GM21390 (cell line): Measurements from ENCODE around the gene CMIP.
"Not testable (repeated sequence)": the region's sequence is repeated elsewhere in the genome, so short reads cannot be mapped to it uniquely, and the experiment has no call there.

Experiments
- ATAC-seq: cut with Tn5 transposase; IDR thresholded peaks from one replicate; pipeline ENCODE4 v1.9.1; 2021; ENCODE audit not compliant: unreplicated experiment

The CMIP gene

DNA sequence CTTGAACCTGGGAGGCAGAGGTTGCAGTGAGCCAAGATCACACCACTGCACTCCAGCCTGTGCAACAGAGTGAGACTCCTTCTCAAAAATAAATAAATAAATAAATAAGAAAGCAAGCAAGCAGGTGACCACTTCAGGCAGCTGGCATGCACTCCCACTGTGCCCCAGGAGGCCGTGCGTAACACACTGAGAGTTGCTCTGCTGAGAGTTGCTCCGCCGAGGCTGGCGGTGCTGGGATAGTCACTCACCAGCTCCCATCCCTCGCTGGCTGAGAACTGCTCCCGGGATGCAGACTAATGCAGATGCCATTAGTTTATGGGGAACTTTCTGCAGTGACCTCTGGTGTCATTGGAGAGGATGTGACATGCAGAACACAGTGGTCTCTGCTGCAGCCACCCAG, 228.8 kb downstream of the CMIP start:
- ATAC-seq: no peak

DNA sequence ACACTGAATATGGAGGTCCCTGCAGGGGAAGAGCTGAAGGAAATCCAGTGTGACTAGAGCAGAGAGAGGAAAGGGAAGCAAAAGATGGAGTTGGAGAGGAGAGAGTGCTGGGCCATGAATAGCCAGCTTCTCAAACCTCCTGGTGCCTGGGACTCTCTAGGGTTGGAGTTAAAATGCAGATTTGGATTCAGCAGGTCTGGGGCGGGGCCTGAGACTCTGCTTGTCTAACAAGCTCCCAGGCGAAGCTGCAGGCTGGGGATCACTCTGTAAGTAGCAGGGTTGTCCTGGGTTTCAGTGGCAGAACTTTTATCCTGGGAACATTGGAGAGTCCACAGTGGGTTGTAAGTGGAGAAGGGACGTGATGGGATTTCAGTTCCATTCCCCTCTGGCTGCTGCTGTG, 231.1 kb downstream of the CMIP start:
- ATAC-seq: no peak

DNA sequence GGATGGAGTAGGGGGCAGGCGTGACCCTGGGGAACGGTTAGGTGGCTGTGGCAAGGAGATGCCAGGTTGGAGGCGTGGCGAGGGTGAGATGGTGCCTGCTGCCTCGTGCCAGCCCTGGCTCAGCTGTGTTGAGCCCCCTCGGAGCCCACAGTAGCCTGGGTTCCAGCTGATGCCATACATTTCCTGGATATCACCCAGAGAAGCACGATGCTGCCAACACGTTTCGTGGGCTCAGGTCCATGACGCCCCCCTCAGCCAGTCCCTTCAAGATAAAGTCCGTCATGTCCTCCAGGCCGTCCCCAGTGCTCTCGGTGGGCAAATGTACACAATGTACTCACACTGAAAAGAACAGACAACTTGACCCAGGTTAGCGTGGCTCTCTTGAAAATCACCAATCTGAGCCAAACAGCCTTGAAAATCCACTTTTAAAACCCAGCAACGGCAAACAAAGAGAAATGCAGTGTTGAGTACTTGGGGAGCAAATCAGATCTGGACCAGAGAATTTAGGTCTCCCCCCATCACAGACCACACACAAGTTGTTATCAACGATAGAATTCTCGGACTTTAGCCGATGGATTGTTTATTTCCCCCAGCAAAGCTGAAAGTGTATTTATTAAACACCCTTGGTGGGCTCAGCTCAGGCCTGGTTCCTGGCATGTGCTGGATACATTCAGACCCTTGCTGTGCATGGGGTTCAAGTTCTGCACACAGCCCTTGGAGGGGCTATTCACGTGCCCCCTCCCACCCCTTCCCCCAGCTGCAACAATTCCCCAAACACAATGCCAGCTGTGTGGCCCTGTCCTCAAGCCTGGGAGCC, 231.7 kb downstream of the CMIP start:
- no peak for ATAC-seq

DNA sequence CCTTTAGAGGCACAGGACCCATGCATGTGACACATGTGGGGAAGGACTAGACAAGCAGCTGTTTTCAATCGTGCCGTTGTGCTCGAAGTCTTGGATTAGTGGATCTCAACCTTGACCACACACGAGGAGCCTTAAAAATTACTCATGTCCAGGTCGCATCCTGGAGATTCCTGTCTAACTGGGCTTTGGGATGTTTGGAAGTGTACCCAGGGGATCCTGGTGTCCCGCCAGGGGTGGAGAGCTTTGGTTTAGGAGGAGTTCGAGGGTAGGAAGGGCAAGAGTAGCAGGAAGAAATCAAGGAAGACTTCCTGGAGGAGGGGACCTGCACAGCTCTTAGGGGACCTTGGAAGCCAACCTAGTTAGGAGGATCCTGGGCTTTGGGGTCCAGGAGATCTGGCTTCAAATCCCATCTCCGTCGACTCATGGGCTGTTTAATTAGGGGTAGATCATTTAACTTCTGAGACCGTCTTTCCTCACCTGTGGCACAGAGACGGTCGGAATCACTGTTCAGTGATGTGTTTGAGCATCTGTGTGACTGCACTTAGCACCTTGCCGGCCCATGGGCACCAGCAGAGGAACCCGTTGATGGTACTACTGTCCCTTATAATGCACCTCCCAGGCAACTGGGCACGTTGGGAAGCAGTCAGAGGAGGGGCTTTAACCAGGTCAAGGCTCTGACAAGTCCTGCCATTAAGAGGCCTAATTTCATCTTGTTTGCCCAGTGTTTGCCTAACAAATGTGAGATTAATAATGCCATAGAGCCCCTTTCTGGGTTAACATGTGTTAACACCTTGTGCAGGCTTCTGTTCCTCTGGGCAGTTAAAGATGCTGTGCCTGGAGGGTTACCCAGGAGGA, 232.5 kb downstream of the CMIP start:
- ATAC-seq: no peak

DNA sequence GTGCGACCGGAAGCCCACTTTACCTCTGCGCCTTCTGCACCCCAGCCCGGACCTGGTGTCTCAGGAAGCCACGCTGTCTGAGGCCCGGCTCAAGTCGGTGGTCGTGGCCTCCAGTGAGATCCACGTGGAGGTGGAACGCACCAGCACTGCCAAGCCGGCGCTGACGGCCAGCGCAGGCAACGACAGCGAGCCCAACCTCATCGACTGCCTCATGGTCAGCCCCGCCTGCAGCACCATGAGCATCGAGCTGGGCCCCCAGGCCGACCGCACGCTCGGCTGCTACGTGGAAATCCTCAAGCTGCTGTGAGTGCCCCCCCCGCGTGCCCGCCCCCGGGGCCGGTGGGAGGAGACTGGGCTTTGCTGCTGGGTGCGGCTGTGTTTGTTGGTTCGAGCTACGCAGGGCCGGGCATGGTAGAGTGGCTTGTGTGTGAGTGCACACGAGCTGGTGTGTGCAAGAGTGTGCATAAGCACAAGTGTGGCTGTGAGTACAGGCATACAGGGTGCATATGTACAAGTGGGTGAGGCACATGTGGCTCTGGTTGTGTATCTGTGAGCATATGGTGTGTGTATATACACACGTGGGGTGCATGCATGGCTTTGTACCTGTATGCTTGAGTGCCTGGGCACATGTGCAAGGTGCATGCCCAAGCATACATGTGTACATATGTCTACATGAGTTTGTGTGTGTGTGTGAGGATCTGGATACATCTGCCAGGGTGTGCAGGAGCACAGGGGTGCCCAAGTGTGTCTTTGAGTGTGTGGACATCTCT, 233.9 kb downstream of the CMIP start:
- no peak for ATAC-seq

DNA sequence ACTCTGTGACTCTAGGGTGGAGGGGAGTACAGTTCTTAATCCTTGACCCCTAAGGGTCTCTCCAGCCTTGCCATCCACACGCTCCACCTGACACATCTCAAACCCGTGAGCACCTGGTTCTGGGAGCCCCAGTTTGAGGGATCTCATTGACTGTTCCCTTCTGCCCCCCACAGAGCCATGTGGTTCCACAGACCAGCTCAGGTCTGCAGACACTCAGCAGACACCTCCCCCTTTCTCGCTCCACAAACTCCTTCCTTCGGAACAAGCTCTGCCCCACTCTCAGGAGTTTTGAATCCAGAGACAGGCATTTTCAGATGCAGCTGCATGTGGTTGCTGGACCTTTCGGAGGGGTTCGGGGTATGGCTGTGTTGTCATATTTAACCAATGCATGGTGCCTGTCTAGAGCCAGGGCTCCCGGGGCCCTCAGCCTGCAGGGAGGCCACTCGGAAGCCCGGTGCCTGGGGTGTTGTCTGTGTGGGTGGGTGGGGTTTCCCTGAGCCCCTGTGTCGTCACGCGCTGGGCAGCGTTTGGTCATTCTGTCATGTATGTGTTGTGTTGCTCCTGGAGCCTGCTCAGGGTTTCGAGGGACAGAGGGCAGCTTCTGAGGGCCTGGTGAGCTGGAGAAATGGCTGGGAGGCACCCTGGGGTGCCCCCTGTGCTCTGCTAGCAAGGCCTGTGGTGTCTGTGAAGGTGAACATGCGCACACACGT, 235.3 kb downstream of the CMIP start:
- ATAC-seq: no peak

DNA sequence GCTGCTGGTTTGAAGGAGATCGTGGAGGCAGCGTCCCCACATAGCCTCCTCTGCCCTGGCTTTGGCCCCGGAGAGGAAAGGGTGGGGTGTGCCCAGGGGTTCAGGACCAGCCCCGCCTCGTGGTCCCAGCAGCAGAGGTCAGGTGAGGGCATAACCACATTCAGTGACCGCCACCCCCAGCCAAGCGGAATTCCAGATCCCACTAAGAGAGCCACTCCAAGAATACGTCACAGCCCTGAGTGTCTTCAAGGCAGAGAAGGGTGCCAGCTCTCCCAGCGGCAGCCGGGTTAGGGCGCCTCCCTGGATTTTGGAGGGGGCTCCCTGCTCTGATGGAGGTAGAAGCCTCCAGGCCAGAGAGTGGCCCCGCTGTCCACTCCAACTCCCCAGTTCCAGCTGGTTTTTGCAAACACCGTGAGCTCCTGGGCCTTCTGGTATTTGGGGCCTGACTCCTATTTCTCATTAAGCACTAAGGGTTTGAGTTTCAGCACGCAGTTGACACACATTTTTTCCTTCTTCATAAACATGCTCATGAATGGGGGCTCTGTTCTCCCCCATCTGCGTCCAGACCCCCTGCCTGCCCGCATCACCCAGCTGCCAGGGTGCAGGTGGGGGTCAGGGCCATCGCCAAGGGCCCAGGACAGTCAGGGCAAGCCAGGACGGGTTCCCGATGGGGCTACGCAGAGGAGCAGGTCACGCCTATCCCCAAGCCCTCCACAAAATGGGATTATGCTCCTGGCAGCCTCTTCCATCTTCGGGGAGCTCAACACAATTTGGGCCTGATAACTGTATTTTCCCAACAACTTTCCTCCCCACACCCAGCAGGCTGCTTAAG, 236.1 kb downstream of the CMIP start:
- no peak for ATAC-seq

DNA sequence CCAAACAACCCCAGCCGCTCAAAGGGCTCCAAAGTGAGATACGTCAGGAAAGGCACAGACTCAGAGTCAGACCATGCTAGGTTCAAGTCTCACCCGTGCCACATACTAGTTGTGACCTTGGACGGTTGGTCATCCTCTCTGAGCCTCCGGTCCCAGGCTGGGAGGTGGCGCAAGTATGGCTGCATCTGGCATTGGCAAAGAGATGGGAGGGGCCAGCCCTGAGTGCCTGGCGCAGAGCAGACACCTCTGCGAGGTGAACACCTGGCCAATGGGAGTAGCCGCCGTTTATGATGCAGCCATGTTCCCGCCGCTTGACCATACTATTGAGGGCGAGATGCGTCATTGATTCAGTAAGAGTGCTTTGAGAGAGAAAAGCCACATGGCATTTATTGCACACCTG, 236.7 kb downstream of the CMIP start:
- ATAC-seq: no peak

DNA sequence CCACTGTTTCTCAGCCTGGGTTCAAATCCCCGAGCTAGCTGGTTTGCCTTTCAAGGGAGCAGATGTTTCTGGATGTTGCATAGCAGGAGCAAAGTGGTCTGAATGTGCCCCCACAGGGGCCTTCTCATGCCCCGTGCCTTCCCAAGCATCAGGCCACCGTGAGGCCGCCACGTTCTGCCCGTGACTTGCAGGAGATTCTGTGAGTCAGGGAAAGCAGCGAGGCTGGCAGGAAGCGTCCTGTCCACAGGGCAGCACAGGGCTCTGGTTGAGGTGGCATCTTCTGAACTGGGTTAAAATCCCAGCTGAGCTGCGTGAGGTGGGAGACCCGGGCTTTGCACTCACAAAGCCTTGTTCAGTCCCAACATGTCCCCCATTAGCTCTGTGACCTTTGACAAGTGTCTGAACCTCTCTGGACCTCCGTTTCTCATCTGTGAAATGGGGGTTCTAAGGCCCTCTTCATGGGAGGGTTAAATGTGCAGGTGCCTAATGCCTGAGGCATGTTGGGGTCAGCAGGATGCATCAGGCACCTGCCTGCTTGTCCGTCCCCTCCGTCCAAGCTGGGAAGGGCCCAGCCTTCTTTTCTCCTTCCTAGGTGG, 239.7 kb downstream of the CMIP start:
- no peak for ATAC-seq

DNA sequence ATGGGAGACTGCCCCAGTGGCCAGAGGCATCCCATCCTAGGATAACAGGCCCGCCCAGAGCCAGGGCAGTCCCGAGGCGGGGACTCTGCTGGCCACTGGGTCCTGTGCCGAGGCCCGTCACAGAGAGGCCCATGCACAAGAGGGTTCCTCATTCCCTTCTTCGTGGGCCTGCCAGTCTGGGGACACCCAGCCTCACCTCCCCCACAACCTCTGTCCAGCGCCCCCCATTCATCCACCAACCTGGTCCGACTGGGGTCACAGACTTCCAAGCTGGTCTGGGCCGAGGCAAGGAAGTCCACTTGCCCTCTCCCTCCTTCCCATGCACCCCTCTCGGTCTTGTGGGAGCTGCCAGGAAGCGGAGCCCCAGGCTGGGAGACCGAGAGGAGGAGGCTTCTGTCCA, 240.3 kb downstream of the CMIP start:
- ATAC-seq: no peak

DNA sequence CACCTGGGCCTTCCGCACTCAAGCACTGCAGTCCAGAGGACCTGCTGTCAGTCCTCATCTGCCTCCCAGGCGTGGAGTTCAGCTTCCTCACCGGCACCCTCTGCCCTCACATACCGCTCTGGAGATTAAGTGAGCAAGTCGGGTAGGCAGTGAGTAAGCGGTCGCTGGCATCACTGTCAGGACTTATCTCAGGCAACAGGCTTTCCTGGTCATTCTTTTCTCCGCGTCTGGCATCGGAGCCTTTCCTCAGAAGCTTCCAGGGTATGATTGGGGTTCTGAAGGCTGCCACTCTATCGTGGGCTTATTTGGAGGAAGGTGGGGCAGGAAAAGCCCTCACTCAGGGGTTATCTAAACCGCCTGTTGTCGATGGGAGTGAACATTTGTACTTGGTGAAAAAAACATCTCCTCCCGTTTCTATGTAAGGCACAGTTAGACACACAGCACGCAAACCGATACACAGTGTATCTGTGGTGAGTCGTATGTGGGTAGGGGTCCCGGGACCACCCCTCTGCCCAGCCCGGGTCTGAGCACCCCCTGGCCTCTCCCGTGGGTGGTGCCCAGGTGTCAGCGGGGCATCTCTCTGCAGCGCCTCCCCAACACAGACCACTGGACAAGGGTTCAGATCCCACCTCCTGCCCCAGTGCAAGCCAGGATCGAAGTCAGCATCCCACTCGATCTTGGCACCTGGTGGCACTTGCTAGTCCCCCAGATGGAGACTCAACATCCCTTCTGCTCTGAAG, 242.0 kb downstream of the CMIP start:
- ATAC-seq: no peak

DNA sequence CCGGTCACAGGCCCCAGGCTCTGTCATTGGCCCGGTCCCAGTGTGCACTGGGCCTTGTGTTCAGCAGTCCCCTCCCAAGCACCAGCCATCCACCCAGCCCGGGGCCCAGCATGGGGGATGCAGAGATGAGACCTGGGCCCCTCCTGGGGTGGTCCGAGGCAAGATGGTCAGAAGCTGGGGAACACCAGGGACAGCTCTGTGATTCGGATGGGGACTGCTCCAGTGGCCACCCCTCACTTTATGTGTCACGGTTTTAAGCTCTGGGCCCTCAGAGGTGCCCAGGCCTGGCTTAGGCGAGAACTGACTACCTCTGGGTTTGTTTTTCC, 242.5 kb downstream of the CMIP start:
- no peak for ATAC-seq

DNA sequence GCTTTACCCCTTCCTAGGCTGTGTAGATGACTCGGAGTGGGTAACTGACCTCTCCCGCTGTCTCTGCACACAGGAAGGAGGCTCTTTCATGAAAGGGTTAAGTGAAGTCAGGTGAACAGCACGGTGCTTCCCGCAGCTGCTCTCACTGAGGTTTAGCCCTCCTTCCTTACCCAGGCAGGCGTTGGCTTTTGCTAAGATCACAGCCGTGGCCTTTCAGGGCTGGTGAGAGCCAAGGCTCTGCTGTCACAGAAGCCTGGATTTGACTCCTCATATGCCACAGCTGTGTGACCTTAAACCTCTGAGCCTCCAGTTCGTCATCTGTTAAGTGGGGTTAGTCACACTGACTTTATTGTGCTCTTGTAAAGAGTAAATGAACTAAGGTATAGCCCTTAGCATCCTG, 243.6 kb downstream of the CMIP start:
- ATAC-seq: no peak

DNA sequence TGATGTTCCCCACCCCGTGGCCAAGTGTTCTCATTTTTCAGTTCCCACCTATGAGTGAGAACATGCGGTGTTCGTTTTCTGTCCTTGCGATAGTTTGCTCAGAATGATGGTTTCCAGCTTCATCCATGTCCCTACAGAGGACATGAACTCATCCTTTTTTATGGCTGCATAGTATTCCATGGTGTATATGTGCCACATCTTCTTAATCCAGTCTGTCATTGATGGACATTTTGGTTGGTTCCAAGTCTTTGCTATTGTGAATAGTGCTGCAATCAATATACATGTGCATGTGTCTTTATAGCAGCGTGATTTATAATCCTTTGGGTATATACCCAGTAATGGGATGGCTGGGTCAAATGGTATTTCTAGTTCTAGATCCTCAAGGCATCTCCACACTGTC, 244.2 kb downstream of the CMIP start:
- not testable (repeated sequence) for ATAC-seq

DNA sequence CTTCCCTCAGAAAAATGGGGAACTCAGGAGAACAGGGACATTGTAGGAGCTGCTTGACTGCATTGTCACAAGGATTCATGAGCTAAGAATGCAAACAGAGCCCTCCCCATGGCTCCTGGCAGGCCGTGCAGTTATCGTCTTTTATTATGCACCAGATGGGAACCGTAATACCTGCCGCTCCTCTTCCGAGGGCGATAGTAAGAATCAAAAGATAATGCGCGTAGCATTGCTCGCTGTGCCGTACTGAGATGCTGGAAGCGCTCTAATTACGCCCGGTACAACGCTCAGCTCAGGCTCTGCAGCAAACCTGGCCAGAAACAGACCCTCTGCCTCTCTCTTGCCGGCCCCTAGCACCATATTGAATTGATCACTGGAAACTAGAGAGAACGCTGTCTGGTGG, 247.4 kb downstream of the CMIP start:
- no peak for ATAC-seq

DNA sequence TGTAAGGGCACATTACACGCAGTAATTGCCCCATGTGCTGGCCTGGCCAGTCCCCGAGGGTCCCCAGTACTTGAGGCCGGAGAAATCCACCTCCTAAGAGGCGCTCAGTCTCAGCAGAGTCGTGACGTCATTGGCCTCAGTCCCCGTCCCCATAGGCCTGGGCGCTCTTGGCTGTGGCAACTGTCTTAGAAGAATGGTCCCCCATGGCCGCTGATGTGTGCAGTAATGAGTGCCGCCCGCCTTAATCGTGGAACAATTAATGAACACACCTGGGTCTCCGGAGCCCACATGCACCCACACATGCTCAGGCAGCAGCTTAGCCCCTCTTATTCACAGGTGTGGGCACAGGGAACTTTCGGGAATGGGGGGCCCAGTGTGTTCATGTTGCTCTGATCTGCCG, 248.0 kb downstream of the CMIP start:
- no peak for ATAC-seq

DNA sequence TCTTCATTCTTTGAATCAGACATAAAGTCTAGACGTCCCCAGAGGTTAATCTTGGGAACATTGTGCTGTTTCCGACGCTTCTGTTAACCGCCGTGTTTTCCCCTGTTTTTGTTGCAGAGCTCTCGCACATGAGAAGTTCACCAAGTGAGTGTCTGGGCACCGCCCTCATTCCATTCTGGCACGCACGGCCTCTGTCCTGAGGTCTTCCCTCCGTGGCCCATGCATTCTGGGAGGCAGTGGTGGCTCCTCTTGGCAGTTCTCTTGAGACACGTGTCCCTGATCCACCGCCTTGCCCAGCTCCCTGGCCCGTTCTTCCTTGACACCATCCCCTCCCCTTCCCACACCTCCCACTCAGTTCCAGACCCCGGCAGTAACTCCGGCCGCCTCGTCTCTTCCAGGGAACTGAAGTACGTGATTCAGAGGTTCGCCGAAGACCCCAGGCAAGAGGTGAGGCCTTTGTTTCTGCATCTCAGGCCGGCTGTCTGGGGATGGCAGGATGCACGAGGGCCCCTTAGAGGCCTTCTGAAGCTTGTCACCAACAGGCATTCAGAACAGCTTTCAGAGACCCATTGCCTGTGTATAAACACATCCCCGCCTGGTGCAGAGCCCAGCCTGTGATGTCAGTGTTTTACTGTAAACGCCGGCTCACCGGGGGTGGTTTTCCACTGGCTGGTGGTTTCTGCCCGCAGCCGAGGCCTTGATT, 248.6 kb downstream of the CMIP start:
- no peak for ATAC-seq

DNA sequence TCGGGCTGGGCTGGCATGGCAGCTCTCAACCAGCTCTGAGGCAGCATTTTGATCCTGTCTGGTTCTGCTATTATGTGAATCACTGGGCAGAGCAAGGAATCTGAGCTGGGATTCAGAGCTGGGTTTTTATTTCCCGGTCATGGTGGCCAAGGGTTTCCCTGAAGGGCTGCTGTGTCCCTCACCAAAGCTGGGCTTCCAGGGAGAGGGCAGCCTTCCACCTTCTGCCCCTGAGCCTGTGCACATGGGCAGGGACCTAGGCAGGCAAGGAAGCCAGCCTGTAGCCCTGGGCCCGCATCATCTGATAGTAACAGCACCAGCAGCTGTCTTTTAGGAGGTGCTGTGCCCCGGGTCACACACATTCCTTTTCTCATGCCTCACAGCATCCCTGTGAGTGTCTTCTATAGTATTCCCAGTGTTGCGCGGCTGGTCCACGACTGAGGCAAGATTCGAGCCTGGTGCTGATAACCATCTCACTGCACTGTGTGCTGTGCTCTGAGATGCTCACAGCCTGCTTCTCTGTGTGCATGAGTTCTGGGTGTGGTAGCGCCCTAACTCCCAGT, 249.2 kb downstream of the CMIP start:
- no peak for ATAC-seq
